Measurements from ENCODE around the gene ARL8A. TPM values are rescaled to one million over a fixed set of nuclear protein-coding genes. Genes with fewer than 3 reads are reported as not detected.
"Not testable (repeated sequence)": the region's sequence is repeated elsewhere in the genome, so short reads cannot be mapped to it uniquely, and the experiment has no call there.

The ARL8A gene
- total RNA-seq, result 32.2 and 39.3 TPM in 2 replicates
- 70.0 TPM for polyA plus RNA-seq (2012)

DNA sequence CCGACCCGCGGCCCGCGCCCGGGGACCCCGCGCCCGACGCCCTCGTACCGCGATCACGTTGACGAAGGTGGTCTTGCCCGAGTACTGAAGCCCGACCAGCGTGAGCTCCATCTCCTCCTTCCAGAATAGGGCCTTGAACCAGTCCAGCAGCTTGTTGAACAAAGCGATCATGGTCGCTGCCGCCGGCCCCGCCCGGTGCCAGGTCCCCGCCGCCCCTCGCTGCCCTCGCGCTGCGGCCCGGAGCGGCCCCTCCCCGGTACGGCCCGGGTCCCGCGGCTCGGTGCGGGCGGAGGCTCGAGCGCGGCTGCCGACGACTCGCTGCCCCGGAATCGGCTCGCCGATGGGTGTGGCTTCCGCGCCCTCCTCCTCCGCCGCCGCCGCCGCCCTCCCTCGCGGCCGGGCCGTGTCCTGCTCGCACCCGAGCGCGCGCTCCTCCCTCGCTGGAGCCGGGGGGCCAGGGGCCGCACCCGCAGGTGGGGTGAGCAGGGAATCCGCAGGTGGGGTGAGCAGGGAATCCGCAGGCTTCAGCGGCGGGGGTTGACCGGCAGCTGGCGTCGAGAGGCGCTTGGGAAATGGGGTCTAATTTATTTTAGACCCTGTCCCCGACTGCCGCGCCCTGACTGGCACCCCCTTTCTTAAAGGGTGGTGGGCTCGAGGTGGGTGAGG is at the start of gene ARL8A:
Gene ARL8A (minus strand): TSS at position 336 of the 666 bp plus-strand sequence. CDS start 165 bp downstream, at position 171.
- DNase-seq (ENCODE audit: low read depth), result peak; percentile 52

DNA sequence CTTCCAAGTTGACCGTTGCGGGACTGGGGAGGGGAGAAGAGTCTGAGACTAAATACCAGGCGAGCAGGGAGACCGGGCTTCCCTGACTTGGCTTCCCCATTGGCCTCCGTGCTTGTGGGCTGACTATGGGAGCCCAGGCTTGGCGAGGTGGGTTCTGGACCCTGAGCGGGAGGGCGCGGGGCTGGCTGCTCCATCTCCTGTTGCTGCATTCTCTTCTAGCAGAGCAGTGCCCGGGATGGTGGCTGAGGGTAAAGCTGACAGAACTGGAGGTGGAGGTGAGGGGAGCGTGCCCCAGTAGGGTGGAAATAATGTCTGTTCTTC is 49.8 kb upstream of the ARL8A start:
- no peak for DNase-seq (ENCODE audit: low read depth)

DNA sequence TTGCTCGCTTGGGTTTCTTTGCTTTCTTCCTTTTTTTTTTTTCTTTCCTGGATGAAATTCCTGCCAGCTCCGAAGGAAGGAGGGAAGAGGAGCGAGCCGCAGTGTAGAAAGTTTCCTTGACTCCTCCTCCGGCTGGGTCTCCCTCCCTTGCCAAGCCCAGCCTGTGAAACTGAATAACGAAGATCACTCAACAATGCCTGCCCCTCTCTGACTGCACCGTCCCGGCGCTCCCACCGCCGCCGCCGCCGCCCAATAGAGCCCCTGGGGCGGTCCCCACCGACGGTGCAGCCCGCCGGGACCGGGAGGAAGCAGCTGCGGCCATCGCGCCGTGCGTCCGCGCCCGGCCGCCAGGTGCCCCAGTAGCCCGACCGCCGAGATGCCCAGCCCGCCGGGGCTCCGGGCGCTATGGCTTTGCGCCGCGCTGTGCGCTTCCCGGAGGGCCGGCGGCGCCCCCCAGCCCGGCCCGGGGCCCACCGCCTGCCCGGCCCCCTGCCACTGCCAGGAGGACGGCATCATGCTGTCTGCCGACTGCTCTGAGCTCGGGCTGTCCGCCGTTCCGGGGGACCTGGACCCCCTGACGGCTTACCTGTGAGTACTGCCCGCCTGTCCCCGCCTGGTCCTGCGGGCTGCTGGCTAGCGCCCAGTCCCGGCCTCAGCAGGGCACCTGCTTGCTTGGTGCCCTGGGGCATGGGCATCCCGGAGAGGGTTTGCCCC is 49.2 kb upstream of the ARL8A start, which contains the start of gene LGR6:
Gene LGR6 (plus strand): TSS at position 186 of the 714 bp plus-strand sequence. CDS start 191 bp downstream, at position 377.
- DNase-seq (ENCODE audit: low read depth), result no peak

DNA sequence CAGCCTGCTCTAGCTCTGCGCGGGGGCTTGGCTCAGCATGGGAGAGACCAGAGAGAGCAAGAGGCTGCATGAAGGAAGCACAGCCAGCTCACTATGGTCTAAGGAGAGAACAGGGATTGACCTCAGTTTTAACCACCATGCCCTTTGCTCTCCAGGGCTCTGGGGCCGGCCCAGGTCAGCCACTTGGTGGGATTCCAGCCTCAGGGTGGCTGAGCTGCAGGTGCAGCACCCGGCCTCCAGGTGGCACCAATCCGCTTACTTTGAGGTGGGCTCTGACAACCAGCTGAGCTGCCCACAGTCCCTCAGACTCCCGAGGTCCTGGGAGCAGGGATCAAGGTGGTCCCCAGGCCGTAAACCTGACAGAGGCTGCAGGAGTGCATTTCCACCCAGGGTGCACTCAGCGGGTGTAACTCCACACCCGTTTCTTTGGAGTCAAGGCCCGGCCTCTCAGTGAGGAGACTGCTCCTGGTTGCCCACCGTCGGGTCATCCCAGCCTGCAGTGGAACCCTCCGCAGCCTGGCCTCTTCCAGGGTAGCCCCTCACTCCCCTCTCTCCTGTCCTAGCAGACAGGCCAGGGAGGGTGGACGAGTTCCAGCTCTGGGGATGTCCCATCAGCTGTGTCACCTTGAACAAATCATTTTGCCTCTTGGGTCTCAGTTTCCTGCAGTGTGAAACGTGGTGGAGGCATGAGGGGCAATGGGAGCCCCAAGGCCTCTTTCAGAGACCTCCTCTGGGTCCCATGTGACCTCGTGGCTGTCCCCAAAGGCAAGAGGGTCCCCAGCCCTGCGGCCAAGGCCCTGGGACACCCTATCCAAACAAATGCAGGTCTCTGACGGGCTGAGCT is 48.5 kb upstream of the ARL8A start:
- DNase-seq (ENCODE audit: low read depth), result peak; percentile 58

- not testable (repeated sequence) for DNase-seq (ENCODE audit: low read depth)
These were observed 46.9 kb upstream of the ARL8A start for GRCh38 chr1:202191391-202191790.

- peak; percentile 81 for DNase-seq (ENCODE audit: low read depth)
These were observed 45.6 kb upstream of the ARL8A start for GRCh38 chr1:202189918-202190715.

- peak; percentile 71 for DNase-seq (ENCODE audit: low read depth)
These were observed 44.7 kb upstream of the ARL8A start for GRCh38 chr1:202189001-202189790.

DNA sequence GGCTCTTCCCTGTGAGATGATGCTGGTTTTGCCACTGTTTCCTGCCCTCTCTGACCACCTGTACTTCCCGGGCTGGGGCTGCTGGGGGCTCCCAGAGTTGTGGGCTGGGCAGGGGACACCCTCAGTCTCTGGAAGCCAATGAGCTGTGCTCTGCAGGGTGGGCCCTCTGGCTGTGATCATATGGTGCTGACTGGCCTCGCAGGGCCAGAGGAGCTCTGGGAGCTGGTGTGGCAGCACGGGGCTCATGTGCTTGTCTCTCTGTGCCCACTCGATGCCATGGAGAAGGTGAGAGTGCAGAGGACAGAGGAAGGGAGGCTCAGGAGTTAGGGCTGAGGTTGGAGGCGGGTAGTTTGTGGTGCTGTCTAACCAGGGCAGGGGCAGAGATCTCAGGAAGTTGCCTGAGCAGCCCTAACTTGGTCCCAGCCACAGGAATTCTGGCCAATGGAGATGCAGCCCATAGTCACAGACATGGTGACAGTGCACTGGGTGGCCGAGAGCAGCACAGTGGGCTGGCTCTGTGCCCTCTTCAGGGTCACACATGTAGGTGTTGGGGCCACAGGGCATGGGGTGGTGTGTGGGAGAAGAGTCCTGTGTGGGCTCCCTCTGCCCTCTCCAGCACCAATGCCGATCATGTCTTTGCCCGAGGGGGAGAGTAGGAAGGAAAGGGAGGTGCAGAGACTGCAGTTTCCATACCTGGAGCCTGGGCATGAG is 43.3 kb upstream of the ARL8A start:
- peak; percentile 33 for DNase-seq (ENCODE audit: low read depth)

DNA sequence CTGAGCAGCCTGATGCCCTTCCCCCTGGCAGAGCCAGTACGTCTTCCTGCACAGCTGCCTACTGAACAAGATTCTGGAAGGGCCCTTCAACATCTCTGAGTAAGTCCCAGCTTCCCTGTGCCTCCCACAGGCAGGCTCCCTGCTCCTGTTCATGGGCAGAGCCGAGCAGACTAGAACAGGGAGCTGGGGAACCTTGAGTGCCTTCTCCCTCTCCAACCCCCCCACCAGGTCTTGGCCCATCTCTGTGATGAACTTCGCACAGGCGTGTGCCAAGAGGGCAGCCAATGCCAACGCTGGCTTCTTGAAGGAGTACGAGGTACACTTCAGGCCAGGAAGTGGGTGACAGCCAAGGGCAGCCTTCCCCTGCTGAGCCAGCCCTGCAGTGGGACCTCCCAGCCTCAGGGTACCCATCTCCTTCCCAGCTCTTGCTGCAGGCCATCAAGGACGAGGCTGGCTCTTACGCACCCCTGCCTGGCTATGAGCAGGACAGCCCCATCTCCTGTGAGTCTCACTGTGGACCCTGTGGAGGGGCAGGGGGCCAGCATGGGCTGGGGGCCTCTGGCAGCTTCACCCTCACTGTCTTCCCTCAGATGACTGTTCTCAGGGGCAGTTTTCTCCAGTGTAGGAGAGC is 42.6 kb upstream of the ARL8A start:
- DNase-seq (ENCODE audit: low read depth), result no peak

- DNase-seq (ENCODE audit: low read depth), result no peak
These were observed 41.8 kb upstream of the ARL8A start for GRCh38 chr1:202186327-202186726.

DNA sequence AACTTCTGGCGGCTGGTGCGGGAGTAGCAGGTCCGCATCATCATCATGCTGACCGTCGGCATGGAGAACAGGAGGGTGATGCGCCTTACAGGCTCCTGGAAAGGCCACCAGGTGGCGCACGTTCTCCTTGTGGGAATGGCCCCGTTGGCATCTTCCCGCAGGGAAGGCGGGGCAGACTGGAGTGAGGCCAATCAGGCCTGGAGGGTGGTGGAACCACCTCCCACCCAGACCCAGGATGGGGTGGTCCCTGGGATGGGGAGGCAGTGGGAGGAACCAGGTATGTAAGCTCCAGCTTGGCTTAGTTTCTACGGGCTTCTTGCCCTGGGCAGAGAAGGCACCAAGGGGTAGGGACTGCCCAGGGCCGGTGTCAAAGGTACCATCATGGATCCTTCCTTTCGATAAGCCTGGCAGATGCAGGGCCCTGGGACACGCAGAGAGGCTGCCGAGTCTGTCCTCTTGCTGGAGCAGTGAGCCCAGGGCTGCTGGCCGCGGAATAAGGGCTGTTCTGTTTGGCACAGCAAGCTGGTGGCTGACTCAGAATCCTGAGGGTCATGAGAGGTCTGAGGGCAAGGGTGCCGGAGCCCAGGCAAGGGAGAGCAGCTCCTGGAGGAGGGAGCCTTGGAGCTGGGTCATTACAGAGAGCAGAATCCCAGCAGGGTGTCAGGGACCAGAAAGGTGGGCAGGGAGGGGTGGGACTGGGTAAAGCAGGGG is 40.4 kb upstream of the ARL8A start:
- peak; percentile 87 for DNase-seq (ENCODE audit: low read depth)

- DNase-seq (ENCODE audit: low read depth), result peak; percentile 6
These were observed 37.7 kb upstream of the ARL8A start for GRCh38 chr1:202182040-202182877.

DNA sequence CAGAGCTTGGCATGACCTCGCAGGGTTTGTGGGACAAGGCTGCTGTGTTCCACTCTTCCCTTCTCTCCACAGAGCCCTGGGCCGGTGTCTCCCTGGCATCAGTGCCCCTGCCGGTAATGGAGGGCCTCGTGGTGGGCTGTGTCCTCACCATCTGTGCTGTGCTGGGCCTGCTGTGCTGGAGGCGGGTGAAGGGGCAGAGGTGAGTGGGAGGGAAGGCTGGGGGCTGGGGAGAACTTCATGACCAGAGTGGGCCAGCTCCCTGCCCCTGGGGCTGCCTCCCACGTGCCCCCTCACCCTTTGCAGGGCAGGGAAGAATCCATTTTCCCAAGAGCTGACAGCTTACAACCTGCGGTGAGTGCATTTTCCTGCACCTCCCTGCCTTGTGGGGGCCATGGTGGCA is 37.0 kb upstream of the ARL8A start:
- no peak for DNase-seq (ENCODE audit: low read depth)

- DNase-seq (ENCODE audit: low read depth), result not testable (repeated sequence)
These were observed 36.2 kb upstream of the ARL8A start for GRCh38 chr1:202180751-202181139.

DNA sequence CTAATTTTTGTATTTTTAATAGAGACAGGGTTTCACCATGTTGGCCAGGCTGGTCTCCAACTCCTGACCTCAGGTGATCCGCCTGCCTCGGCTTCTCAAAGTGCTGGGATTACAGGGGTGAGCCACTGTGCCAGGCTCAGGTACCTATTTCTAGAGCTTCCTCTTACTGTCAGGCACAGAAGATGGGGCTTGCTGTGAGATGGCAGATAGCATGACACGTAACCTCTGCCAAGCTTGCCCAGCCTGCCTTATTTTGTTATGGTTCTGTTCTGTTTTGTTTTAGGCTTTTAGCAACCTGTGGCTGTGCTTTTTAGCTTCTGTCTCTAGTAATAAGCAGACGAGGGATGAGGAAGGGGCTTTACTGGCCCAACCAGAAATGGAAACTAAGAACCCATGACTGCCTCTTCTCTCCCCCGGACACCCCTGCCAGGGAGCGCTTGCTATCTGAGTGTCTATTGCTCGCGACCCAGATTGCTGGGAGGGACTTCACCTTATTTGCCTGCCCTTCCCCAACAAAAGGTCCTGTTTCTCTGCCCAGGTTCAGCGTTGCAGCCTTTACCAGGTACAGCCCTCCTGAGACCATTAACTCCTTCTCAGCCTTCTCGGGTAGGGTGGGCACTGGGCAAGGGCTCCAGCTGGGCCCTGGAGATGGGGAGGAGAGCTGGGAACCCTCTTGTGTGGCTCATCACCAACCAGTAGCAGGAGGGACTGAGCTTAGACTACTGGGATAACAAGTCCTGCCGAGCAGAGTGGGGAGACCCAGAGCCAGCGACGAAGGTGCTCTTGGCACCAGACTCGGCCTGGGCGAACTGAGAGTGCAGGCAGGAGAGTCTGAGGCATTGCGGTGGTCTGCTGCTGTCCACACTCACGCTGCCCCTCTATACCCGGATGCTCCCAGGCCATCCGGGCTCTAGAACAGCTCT is 35.6 kb upstream of the ARL8A start:
- no peak for DNase-seq (ENCODE audit: low read depth)
